ENCODE results near the gene AP5B1. TPM values are rescaled to one million over a fixed set of nuclear protein-coding genes. Genes with fewer than 3 reads are reported as not detected.

Gene AP5B1
- total RNA-seq, 1 experiment from 2014 or later: 19.5 TPM

- ATAC-seq: no peak
- DNase-seq (ENCODE audit: low read depth, low spot score): no peak
- Histone ChIP-seq H2AFZ (ENCODE audit: low read depth, low read length, poor library complexity, severe bottlenecking) (no peak overlapping the region), H3K4me3 (replicated peaks in 1 of 2; ENCODE audit: low read depth in 1 of 2, low read length in 2 of 2) (no peak overlapping the region), H3K79me2 (ENCODE audit: insufficient read depth, low read length) (peaks cover 51% of the 10 kb centered on the region), H4K20me1 (ENCODE audit: insufficient read depth) (no peaks in the 10 kb centered on the region), H3K4me2 (ENCODE audit: low read length) (peak overlapping the region; percentile 94; the same call in 1 of the 2 replicates), H3K27me3 (ENCODE audit: insufficient read depth, low read length) (no peaks in the 10 kb centered on the region), H3K36me3 (ENCODE audit: control insufficient read depth in 1 of 2, insufficient read depth in 2 of 2, low read length in 2 of 2) (peaks cover 1% of the 10 kb centered on the region in 2 experiments; a peak in 2 of 4 replicates), H3K4me1 (ENCODE audit: control insufficient read depth in 1 of 2, insufficient read depth in 2 of 2, low read length in 2 of 2) (peaks cover 67 to 86% of the 10 kb centered on the region in 2 experiments), H3K9ac (ENCODE audit: low read length) (no peak overlapping the region), H3K27ac (ENCODE audit: low read depth, low read length) (no peak overlapping the region), H3K9me3 (ENCODE audit: control insufficient read depth in 1 of 2, insufficient read depth in 1 of 2, low read depth in 1 of 2, low read length in 2 of 2) (no peaks in the 10 kb centered on the region), H3K9me2 (ENCODE audit: insufficient read depth) (no peaks in the 10 kb centered on the region)
- ChIA-PET POLR2A (interaction anchor here (1.1 kb wide), 1 partner anchor 18 kb away, joined by 3 read pairs; no protein-coding TSS in a partner anchor), CTCF (interaction anchor here (0.7 to 5.8 kb wide), 5 partner anchors 9 to 127 kb away, joined by 3 to 73 read pairs (median 5); partner anchors contain the start of genes AP5B1, MUS81 and RELA), RAD21 (ENCODE audit: low non-redundant PET in 1 of 2, low total read pairs in 2 of 2, uncharacterized antibody in 2 of 2, unreplicated experiment in 2 of 2) (no interaction called here)
- intact Hi-C loops (cut with micrococcal nuclease): no loop called here
- BruUV-seq (replicated peaks): no TSS peak
- TF ChIP-seq, protein P1, sequence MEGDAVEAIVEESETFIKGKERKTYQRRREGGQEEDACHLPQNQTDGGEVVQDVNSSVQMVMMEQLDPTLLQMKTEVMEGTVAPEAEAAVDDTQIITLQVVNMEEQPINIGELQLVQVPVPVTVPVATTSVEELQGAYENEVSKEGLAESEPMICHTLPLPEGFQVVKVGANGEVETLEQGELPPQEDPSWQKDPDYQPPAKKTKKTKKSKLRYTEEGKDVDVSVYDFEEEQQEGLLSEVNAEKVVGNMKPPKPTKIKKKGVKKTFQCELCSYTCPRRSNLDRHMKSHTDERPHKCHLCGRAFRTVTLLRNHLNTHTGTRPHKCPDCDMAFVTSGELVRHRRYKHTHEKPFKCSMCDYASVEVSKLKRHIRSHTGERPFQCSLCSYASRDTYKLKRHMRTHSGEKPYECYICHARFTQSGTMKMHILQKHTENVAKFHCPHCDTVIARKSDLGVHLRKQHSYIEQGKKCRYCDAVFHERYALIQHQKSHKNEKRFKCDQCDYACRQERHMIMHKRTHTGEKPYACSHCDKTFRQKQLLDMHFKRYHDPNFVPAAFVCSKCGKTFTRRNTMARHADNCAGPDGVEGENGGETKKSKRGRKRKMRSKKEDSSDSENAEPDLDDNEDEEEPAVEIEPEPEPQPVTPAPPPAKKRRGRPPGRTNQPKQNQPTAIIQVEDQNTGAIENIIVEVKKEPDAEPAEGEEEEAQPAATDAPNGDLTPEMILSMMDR (IDR thresholded peaks at IDR 0.05 in 2 of 3, conservative IDR thresholded peaks at IDR 0.05 in 1 of 3; ENCODE audit: borderline replicate concordance in 1 of 3, insufficient read depth in 1 of 3, low read depth in 2 of 3, low read length in 2 of 3): no peak
- TF ChIP-seq JUND (IDR thresholded peaks at IDR 0.05) (no peak), FOSL1 (IDR thresholded peaks at IDR 0.05; ENCODE audit: low read depth) (no peak), ZFX (IDR thresholded peaks at IDR 0.05) (no peak), CBX3 (IDR thresholded peaks at IDR 0.05; ENCODE audit: low read depth) (no peak), POLR2AphosphoS5 (IDR thresholded peaks at IDR 0.05; ENCODE audit: low read depth, low read length) (no peak), EGR1 (IDR thresholded peaks at IDR 0.05; ENCODE audit: low read depth) (no peak), SP1 (IDR thresholded peaks at IDR 0.05; ENCODE audit: low read depth) (no peak), EZH2phosphoT487 (IDR thresholded peaks at IDR 0.05; ENCODE audit: borderline replicate concordance) (no peak), REST (IDR thresholded peaks at IDR 0.05; ENCODE audit: low read depth) (no peak), ZNF274 (IDR thresholded peaks at IDR 0.05; ENCODE audit: low read depth, low read length) (no peak), SIN3A (IDR thresholded peaks at IDR 0.05; ENCODE audit: low read depth) (no peak), YY1 (IDR thresholded peaks at IDR 0.05; ENCODE audit: extremely low read depth, insufficient replicate concordance, low read depth, low read length) (no peak), ELF1 (IDR thresholded peaks at IDR 0.05; ENCODE audit: borderline replicate concordance, low read depth) (no peak), EZH2 (IDR thresholded peaks at IDR 0.05) (no peak), SRF (IDR thresholded peaks at IDR 0.05; ENCODE audit: low read depth) (no peak)
- TF ChIP-seq, protein P2, sequence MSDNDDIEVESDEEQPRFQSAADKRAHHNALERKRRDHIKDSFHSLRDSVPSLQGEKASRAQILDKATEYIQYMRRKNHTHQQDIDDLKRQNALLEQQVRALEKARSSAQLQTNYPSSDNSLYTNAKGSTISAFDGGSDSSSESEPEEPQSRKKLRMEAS (IDR thresholded peaks at IDR 0.05): no peak
- TF ChIP-seq, protein P3, sequence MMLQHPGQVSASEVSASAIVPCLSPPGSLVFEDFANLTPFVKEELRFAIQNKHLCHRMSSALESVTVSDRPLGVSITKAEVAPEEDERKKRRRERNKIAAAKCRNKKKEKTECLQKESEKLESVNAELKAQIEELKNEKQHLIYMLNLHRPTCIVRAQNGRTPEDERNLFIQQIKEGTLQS (IDR thresholded peaks at IDR 0.05): no peak
- TF ChIP-seq, protein P4, sequence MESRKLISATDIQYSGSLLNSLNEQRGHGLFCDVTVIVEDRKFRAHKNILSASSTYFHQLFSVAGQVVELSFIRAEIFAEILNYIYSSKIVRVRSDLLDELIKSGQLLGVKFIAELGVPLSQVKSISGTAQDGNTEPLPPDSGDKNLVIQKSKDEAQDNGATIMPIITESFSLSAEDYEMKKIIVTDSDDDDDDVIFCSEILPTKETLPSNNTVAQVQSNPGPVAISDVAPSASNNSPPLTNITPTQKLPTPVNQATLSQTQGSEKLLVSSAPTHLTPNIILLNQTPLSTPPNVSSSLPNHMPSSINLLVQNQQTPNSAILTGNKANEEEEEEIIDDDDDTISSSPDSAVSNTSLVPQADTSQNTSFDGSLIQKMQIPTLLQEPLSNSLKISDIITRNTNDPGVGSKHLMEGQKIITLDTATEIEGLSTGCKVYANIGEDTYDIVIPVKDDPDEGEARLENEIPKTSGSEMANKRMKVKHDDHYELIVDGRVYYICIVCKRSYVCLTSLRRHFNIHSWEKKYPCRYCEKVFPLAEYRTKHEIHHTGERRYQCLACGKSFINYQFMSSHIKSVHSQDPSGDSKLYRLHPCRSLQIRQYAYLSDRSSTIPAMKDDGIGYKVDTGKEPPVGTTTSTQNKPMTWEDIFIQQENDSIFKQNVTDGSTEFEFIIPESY (IDR thresholded peaks at IDR 0.05; ENCODE audit: extremely low read depth, insufficient replicate concordance, low read length): no peak
These were observed 8.7 kb upstream of the AP5B1 start for GRCh38 chr11:65789230-65790103.

Data from HCT116 (cell line).